ENCODE results near the gene FRMD1. TPM values are rescaled to one million over a fixed set of nuclear protein-coding genes. Genes with fewer than 3 reads are reported as not detected.

The FRMD1 gene
- total RNA-seq, 1 donor from 2014 or later = not detected

DNA sequence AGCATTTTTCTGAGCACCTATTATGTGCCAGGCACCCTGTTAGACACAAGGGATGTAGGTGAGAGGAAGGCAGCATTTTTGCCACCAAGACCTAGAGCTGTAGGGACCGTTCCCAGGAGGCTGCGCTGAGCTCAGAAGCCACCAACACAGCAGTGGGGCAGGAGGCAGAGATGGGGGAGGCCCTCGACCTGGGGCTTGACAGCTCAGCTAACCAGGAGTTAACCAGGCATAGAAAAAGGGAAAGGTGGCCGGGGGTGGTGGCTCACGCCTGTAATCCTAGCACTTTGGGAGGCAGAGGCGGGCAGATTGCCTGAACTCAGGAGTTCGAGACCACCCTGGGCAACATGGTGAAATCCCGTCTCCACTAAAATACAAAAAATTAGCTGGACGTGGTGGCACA, 52.1 kb downstream of the FRMD1 start:
- ATAC-seq (ENCODE audit: low read depth) (no peak), DNase-seq (no peak)
- CTCF ChIA-PET = no interaction called here
- H3K4me1 Mint-ChIP-seq = no peaks in the 10 kb centered on the region
- H3K27me3 Mint-ChIP-seq = peaks cover 9% of the 10 kb centered on the region
- H3K9me3 Mint-ChIP-seq = no peaks in the 10 kb centered on the region
- POLR2A ChIA-PET = no interaction called here
- H3K36me3 Mint-ChIP-seq (ENCODE audit: low read depth) = no peaks in the 10 kb centered on the region
- no peak overlapping the region for H3K4me3 Mint-ChIP-seq
- H3K27ac Mint-ChIP-seq = no peak overlapping the region
- TF ChIP-seq, protein P1, sequence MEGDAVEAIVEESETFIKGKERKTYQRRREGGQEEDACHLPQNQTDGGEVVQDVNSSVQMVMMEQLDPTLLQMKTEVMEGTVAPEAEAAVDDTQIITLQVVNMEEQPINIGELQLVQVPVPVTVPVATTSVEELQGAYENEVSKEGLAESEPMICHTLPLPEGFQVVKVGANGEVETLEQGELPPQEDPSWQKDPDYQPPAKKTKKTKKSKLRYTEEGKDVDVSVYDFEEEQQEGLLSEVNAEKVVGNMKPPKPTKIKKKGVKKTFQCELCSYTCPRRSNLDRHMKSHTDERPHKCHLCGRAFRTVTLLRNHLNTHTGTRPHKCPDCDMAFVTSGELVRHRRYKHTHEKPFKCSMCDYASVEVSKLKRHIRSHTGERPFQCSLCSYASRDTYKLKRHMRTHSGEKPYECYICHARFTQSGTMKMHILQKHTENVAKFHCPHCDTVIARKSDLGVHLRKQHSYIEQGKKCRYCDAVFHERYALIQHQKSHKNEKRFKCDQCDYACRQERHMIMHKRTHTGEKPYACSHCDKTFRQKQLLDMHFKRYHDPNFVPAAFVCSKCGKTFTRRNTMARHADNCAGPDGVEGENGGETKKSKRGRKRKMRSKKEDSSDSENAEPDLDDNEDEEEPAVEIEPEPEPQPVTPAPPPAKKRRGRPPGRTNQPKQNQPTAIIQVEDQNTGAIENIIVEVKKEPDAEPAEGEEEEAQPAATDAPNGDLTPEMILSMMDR (IDR thresholded peaks at IDR 0.05) = no peak
- intact Hi-C loops (cut with micrococcal nuclease) = no loop called here

DNA sequence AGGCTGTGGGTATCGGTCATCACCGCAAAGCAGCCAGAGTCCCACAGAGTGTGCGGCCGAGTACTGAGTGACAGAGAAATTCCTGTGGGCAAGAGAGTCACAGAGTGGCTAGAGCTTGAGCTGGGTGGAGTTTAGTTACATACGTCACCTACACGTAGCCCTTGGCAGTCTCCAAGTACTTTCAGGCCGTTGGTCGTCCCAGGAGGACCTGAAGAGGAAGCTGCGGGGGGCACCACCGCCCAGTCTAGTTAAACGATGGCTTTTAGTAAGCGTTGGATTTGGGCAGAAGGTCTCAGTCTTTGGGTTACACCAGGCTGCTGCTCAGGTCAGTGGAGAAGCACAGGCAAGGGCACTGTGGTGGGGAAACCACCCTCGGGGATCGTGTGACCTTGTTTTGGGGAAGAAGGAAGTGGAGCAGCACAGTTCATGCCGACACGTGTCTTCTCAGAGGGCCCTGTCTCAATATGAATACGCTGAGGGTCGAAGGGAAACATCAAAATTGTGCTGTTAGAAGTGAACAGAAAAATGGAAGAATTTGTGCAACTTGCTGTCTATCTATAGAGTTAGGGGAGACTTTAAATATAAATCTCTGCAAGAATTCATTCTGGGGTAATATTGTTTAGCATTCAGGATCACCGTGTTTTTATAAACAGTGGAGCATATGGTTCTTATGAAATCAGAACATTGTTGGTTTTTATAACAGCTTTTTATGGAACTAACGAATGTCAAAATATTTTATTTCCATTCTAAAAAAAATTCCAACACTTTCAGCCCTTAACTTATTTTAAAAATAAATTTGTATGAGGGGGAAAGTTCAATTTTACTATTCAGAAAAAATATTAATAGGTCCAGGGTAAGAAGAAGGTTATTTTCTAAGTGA, 52.9 kb downstream of the FRMD1 start:
- H3K9me3 Mint-ChIP-seq = no peaks in the 10 kb centered on the region
- peaks cover 6% of the 10 kb centered on the region for H3K27me3 Mint-ChIP-seq
- no peaks in the 10 kb centered on the region for H3K4me1 Mint-ChIP-seq
- no peak overlapping the region for H3K27ac Mint-ChIP-seq
- TF ChIP-seq, protein P1 (IDR thresholded peaks at IDR 0.05) = no peak
- ATAC-seq (ENCODE audit: low read depth) = no peak
- POLR2A ChIA-PET = no interaction called here
- DNase-seq = no peak
- CTCF ChIA-PET = no interaction called here
- intact Hi-C loops (cut with micrococcal nuclease) = no loop called here
- H3K36me3 Mint-ChIP-seq (ENCODE audit: low read depth) = no peaks in the 10 kb centered on the region
- no peak overlapping the region for H3K4me3 Mint-ChIP-seq

- H3K27me3 Mint-ChIP-seq = peaks cover 3% of the 10 kb centered on the region
- TF ChIP-seq, protein P1 (IDR thresholded peaks at IDR 0.05) = no peak
- POLR2A ChIA-PET = no interaction called here
- CTCF ChIA-PET = no interaction called here
- intact Hi-C loops (cut with micrococcal nuclease) = no loop called here
- H3K4me1 Mint-ChIP-seq = no peaks in the 10 kb centered on the region
- H3K9me3 Mint-ChIP-seq = no peaks in the 10 kb centered on the region
- H3K4me3 Mint-ChIP-seq = no peak overlapping the region
- H3K27ac Mint-ChIP-seq = no peak overlapping the region
- DNase-seq = no peak
- no peak for ATAC-seq (ENCODE audit: low read depth)
- no peaks in the 10 kb centered on the region for H3K36me3 Mint-ChIP-seq (ENCODE audit: low read depth)
These were observed 54.0 kb downstream of the FRMD1 start for GRCh38 chr6:168024951-168025510.

- TF ChIP-seq, protein P1 (IDR thresholded peaks at IDR 0.05) = no peak
- no peaks in the 10 kb centered on the region for H3K27me3 Mint-ChIP-seq
- intact Hi-C loops (cut with micrococcal nuclease) = no loop called here
- H3K4me1 Mint-ChIP-seq = no peaks in the 10 kb centered on the region
- no peaks in the 10 kb centered on the region for H3K36me3 Mint-ChIP-seq (ENCODE audit: low read depth)
- ChIA-PET CTCF (no interaction called here), POLR2A (no interaction called here)
- H3K27ac Mint-ChIP-seq = no peak overlapping the region
- H3K4me3 Mint-ChIP-seq = no peak overlapping the region
- DNase-seq = no peak
- ATAC-seq (ENCODE audit: low read depth) = no peak
- peaks cover 5% of the 10 kb centered on the region for H3K9me3 Mint-ChIP-seq
These were observed 56.3 kb downstream of the FRMD1 start for GRCh38 chr6:168022488-168023321.

GRCh38 chr6:168021581-168021980, 57.4 kb downstream of the FRMD1 start:
- TF ChIP-seq, protein P1 (IDR thresholded peaks at IDR 0.05) = no peak
- ChIA-PET CTCF (no interaction called here), POLR2A (no interaction called here)
- intact Hi-C loops (cut with micrococcal nuclease) = no loop called here
- Mint-ChIP-seq H3K27me3 (no peaks in the 10 kb centered on the region), H3K27ac (no peak overlapping the region), H3K36me3 (ENCODE audit: low read depth) (no peaks in the 10 kb centered on the region), H3K9me3 (peaks cover 5% of the 10 kb centered on the region), H3K4me1 (no peaks in the 10 kb centered on the region), H3K4me3 (no peak overlapping the region)
- no peak for ATAC-seq (ENCODE audit: low read depth)
- no peak for DNase-seq

All from activated B cell treated with CpG ODN at 0.5 μM for 24 hours (primary cell).